Peyer's patch (tissue), 4 donors: ENCODE results near the gene EHBP1.

Experiments
- CTCF ChIP-seq, 6 experiments: fragments of 450-650 bp in 4 of 6; fragments of 200-600 bp in 2 of 6; sonication (generic) in 1 of 6; IDR thresholded peaks; one replicate each; pipeline ENCODE4 v1.5.1; 2017 to 2019; ENCODE audit warnings: antibody characterized with exemption in 6 of 6, mild to moderate bottlenecking in 3 of 6, moderate library complexity in 1 of 6
- POLR2A ChIP-seq, 2 donors: fragments of 450-650 bp; IDR thresholded peaks; one replicate each; pipeline ENCODE4 v1.5.1; 2017; ENCODE audit warnings: antibody characterized with exemption in 2 of 2, mild to moderate bottlenecking in 2 of 2, moderate library complexity in 2 of 2

- TF ChIP-seq CTCF (IDR thresholded peaks at IDR 0.05) (no peak), POLR2A (IDR thresholded peaks at IDR 0.05) (no peak)
These were observed 22.5 kb downstream of the EHBP1 start for GRCh38 chr2:62727876-62728566.
